ENCODE measurements around the gene IRX3. TPM values are rescaled to one million over a fixed set of nuclear protein-coding genes. Genes with fewer than 3 reads are reported as not detected.

IRX3 gene
- total RNA-seq (2022; extraction: Qiagen RNA extraction; ENCODE audit: low read depth) = 5.0 to 6.5 TPM (median 5.2 TPM) in 5 replicates

DNA sequence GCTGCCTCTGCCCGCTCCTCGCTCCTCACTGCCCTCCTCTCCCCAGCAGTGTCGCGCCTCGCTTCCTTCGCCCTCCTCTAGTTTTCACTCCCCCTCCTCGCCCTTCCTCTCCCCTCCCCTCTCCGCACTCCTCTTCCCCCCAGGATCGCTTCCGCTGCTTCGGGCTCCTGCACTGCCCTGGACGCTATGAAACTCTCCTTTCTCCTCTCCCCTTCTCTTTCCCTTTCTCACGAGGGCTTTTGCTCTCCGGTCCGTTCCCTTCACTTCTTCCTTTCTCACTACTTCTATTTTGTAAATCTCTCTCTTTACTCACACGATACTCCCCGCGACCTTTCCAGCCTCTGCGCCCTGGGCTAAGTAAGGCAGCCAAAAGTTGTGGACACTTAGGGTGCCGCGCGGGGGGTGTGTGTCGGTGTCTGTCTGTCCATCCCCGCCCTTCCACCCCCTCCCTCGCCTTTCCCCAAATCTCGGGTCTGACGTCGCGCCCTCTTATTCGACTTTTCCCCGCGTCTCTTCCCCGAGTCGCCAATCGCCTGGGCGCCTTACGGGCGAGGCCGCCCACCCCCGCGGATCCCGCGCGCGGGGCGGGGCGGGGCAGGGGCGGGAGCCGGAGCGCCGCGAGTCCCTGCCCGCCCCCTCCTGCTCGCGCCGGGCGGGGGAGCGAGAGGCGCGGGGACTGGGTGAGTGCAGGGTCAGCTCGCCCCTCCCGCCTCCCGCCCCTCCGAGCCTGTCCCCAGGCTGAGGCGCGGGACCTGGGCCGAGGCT, at the start of gene IRX3:
Gene IRX3, minus strand, starts transcription at position 422 of the 765 bp plus-strand sequence. CDS start 737 bp downstream, outside the sequence.

Data from A549 treated with GW870086 at 1 μM for 4 hours (cell line).